Neuronal stem cell (in vitro differentiated cells): ENCODE measurements around the gene CDPF1.

ENCODE experiments used
- DNase-seq: peaks from one replicate; pipeline ENCODE4 v3.0.0-alpha.2; 2013; ENCODE audit warnings: low spot score
- H2AFZ ChIP-seq: one replicate; pipeline ENCODE4 v1.6.1; 2013; ENCODE audit warnings: mild to moderate bottlenecking, low read length, inconsistent platforms
- H2AK5ac ChIP-seq: 2 replicates; pipeline ENCODE4 v1.6.1; 2013; ENCODE audit warnings: low read depth, mild to moderate bottlenecking, inconsistent platforms, low read length, moderate library complexity, mixed read lengths
- H2BK120ac ChIP-seq: 2 replicates; pipeline ENCODE4 v1.6.1; 2013; ENCODE audit warnings: low read depth, mild to moderate bottlenecking, inconsistent platforms, low read length, moderate library complexity, mixed read lengths
- H2BK12ac ChIP-seq: one replicate; pipeline ENCODE4 v1.6.1; 2013; ENCODE audit warnings: low read length, inconsistent platforms
- H2BK15ac ChIP-seq: 2 replicates; pipeline ENCODE4 v1.6.1; 2013; ENCODE audit warnings: mild to moderate bottlenecking, low read length, inconsistent platforms, mixed read lengths
- H2BK5ac ChIP-seq: one replicate; pipeline ENCODE4 v1.6.1; 2013; ENCODE audit warnings: inconsistent platforms, mild to moderate bottlenecking, low read length, moderate library complexity
- H3K14ac ChIP-seq: one replicate; pipeline ENCODE4 v1.6.1; 2013; ENCODE audit warnings: low read length, inconsistent platforms
- H3K18ac ChIP-seq: 2 replicates; pipeline ENCODE4 v1.6.1; 2013; ENCODE audit warnings: low read length, inconsistent platforms
- H3K23ac ChIP-seq: 2 replicates; pipeline ENCODE4 v1.6.1; 2013; ENCODE audit warnings: low read depth, mild to moderate bottlenecking, mixed read lengths, low read length, inconsistent platforms; ENCODE audit not compliant: poor library complexity
- H3K27ac ChIP-seq: replicated peaks from 3 replicates; pipeline ENCODE4 v1.5.1; 2013; ENCODE audit warnings: low read length, inconsistent platforms
- H3K27me3 ChIP-seq, 3 experiments: 2 replicates each; pipeline ENCODE4 v1.6.1; 2013; ENCODE audit warnings: low read length in 3 of 3, mild to moderate bottlenecking in 2 of 3, inconsistent platforms in 1 of 3, low read depth in 1 of 3, mixed read lengths in 1 of 3, moderate library complexity in 1 of 3; ENCODE audit not compliant: control insufficient read depth in 3 of 3, insufficient read depth in 3 of 3
- H3K36me3 ChIP-seq, 2 donors: replicated peaks in 1 of 2; 2 replicates each; pipeline ENCODE4 v1.6.1; 2013; ENCODE audit warnings: low read length in 2 of 2; ENCODE audit not compliant: control insufficient read depth in 2 of 2, insufficient read depth in 2 of 2
- H3K4ac ChIP-seq: 2 replicates; pipeline ENCODE4 v1.6.1; 2013; ENCODE audit warnings: inconsistent platforms, mild to moderate bottlenecking, low read length, moderate library complexity
- H3K4me1 ChIP-seq, 2 donors: 1 replicate in 1 of 2; 2 replicates in 1 of 2; pipeline ENCODE4 v1.6.1; 2013; ENCODE audit warnings: low read length in 2 of 2, low read depth in 1 of 2; ENCODE audit not compliant: control insufficient read depth in 2 of 2, insufficient read depth in 1 of 2
- H3K4me2 ChIP-seq: one replicate; pipeline ENCODE4 v1.6.1; 2013; ENCODE audit warnings: mild to moderate bottlenecking, low read length, inconsistent platforms; ENCODE audit not compliant: insufficient read depth, poor library complexity, severe bottlenecking
- H3K4me3 ChIP-seq, 2 donors: 2 replicates each; pipeline ENCODE4 v1.5.1; 2013; ENCODE audit warnings: low read length in 2 of 2, mild to moderate bottlenecking in 2 of 2, inconsistent platforms in 1 of 2, moderate library complexity in 1 of 2
- H3K79me1 ChIP-seq: one replicate; pipeline ENCODE4 v1.6.1; 2013; ENCODE audit warnings: low read depth, mild to moderate bottlenecking, inconsistent platforms, low read length, moderate library complexity
- H3K9ac ChIP-seq: one replicate; pipeline ENCODE4 v1.6.1; 2013; ENCODE audit warnings: mild to moderate bottlenecking, low read depth, low read length, inconsistent platforms; ENCODE audit not compliant: poor library complexity
- H3K9me3 ChIP-seq, 2 donors: replicated peaks in 1 of 2; 2 replicates each; pipeline versions ENCODE3 to v1.6.1; 2013; ENCODE audit warnings: low read length in 2 of 2, mild to moderate bottlenecking in 2 of 2, inconsistent platforms in 1 of 2, low read depth in 1 of 2, mixed read lengths in 1 of 2, moderate library complexity in 1 of 2; ENCODE audit not compliant: control insufficient read depth in 2 of 2, insufficient read depth in 1 of 2
- H4K8ac ChIP-seq: one replicate; pipeline ENCODE4 v1.6.1; 2013; ENCODE audit warnings: low read depth, mild to moderate bottlenecking, inconsistent platforms, low read length, moderate library complexity
- H4K91ac ChIP-seq: one replicate; pipeline ENCODE4 v1.6.1; 2013; ENCODE audit warnings: low read length, low read depth, mild to moderate bottlenecking, inconsistent platforms; ENCODE audit not compliant: poor library complexity
- WGBS, 2 donors: extraction: QIAGEN DNeasy Blood & Tissue Kit; methylation state at CpG; one replicate each; pipeline ENCODE4 v1.1.7; 2013; ENCODE audit warnings: missing lambda C conversion rate in 2 of 2, mixed read lengths in 1 of 2; ENCODE audit not compliant: insufficient read length in 2 of 2, insufficient replicate concordance in 1 of 2; ENCODE audit errors: extremely low coverage in 2 of 2; 5-methylcytosine and 5-hydroxymethylcytosine counted together

The CDPF1 gene

GRCh38 chr22:46273432-46274148 is 23.5 kb upstream of the CDPF1 start:
- Histone ChIP-seq H3K14ac (no peak overlapping the region), H4K91ac (no peak overlapping the region), H2BK120ac (no peak overlapping the region), H3K27me3 (no peaks in the 10 kb centered on the region), H4K8ac (no peak overlapping the region), H3K9me3 (peaks cover 2 to 8% of the 10 kb centered on the region in 2 donors), H2BK12ac (no peak overlapping the region), H2BK15ac (no peak overlapping the region), H3K36me3 (peaks cover 21 to 77% of the 10 kb centered on the region in 2 donors), H2AFZ (no peak overlapping the region), H2AK5ac (no peak overlapping the region), H3K4me1 (no peaks in the 10 kb centered on the region), H2BK5ac (peak overlapping the region; percentile 59), H3K4me3 (peak overlapping the region in 1 of 2 donors; percentile 25), H3K23ac (peak overlapping the region; percentile 61), H3K27ac (no peak overlapping the region), H3K79me1 (no peaks in the 10 kb centered on the region), H3K9ac (no peak overlapping the region), H3K18ac (no peak overlapping the region), H3K4ac (no peak overlapping the region), H3K4me2 (no peak overlapping the region)
- no CpG with 5 or more reads among the region's 12 CpGs for WGBS, 2 donors
- no peak for DNase-seq

GRCh38 chr22:46272762-46273431 is 22.8 kb upstream of the CDPF1 start:
- H3K27me3 ChIP-seq, result no peaks in the 10 kb centered on the region
- H3K4ac ChIP-seq, result no peak overlapping the region
- peak overlapping the region; percentile 60 for H2AK5ac ChIP-seq
- H3K4me1 ChIP-seq, result peaks cover 0 to 2% of the 10 kb centered on the region in 2 donors
- H2BK120ac ChIP-seq, result no peak overlapping the region
- H3K14ac ChIP-seq, result no peak overlapping the region
- no peak overlapping the region for H3K18ac ChIP-seq
- H4K91ac ChIP-seq, result no peak overlapping the region
- no peak overlapping the region for H2BK5ac ChIP-seq
- no CpG with 5 or more reads among the region's 12 CpGs for WGBS, 2 donors
- peak overlapping the region; percentile 61 for H3K23ac ChIP-seq
- H2BK12ac ChIP-seq, result no peak overlapping the region
- no peak overlapping the region for H2BK15ac ChIP-seq
- H3K79me1 ChIP-seq, result no peaks in the 10 kb centered on the region
- no peak overlapping the region for H3K27ac ChIP-seq
- no peak overlapping the region for H4K8ac ChIP-seq
- H3K9ac ChIP-seq, result no peak overlapping the region
- H3K36me3 ChIP-seq, result peaks cover 17 to 70% of the 10 kb centered on the region in 2 donors
- H2AFZ ChIP-seq, result no peak overlapping the region
- H3K9me3 ChIP-seq, result peaks cover 1 to 8% of the 10 kb centered on the region in 2 donors
- H3K4me2 ChIP-seq, result no peak overlapping the region
- H3K4me3 ChIP-seq, result no peak overlapping the region
- DNase-seq, result no peak

- H4K8ac ChIP-seq, result no peak overlapping the region
- H3K4me2 ChIP-seq, result no peak overlapping the region
- H2BK12ac ChIP-seq, result no peak overlapping the region
- no peak overlapping the region for H2BK15ac ChIP-seq
- H3K4me1 ChIP-seq, result peaks cover 0 to 4% of the 10 kb centered on the region in 2 donors
- H2BK5ac ChIP-seq, result no peak overlapping the region
- no peak overlapping the region for H3K9ac ChIP-seq
- no peak overlapping the region for H2BK120ac ChIP-seq
- peaks cover 0 to 4% (median 0%) of the 10 kb centered on the region in 3 experiments for H3K27me3 ChIP-seq
- no peak overlapping the region for H3K23ac ChIP-seq
- no peak overlapping the region for H3K27ac ChIP-seq
- no peaks in the 10 kb centered on the region for H3K79me1 ChIP-seq
- H3K36me3 ChIP-seq, result peaks cover 17 to 66% of the 10 kb centered on the region in 2 donors
- H3K18ac ChIP-seq, result no peak overlapping the region
- no peak overlapping the region for H3K4me3 ChIP-seq
- no peak for DNase-seq
- H3K9me3 ChIP-seq, result peaks cover 0 to 8% of the 10 kb centered on the region in 2 donors
- no peak overlapping the region for H3K4ac ChIP-seq
- H4K91ac ChIP-seq, result no peak overlapping the region
- no peak overlapping the region for H2AK5ac ChIP-seq
- no CpG with 5 or more reads among the region's 8 CpGs for WGBS, 2 donors
- H2AFZ ChIP-seq, result no peak overlapping the region
- H3K14ac ChIP-seq, result no peak overlapping the region
These were observed 22.1 kb upstream of the CDPF1 start for GRCh38 chr22:46272196-46272595.

GRCh38 chr22:46269564-46269963 is 19.5 kb upstream of the CDPF1 start:
- no CpG with 5 or more reads among the region's 11 CpGs for WGBS, 2 donors
- H3K4me3 ChIP-seq, result no peak overlapping the region
- H3K9ac ChIP-seq, result no peak overlapping the region

More at GRCh38 chr22:46269564-46269963, 19.5 kb upstream of the CDPF1 start:
- H3K14ac ChIP-seq, result no peak overlapping the region
- no peak for DNase-seq
- no peak overlapping the region for H3K4ac ChIP-seq
- H3K27ac ChIP-seq, result no peak overlapping the region
- no peak overlapping the region for H2BK15ac ChIP-seq
- peak overlapping the region; percentile 71 for H2AK5ac ChIP-seq
- peaks cover 14 to 41% of the 10 kb centered on the region in 2 donors for H3K36me3 ChIP-seq
- H4K8ac ChIP-seq, result no peak overlapping the region
- no peak overlapping the region for H3K23ac ChIP-seq
- H3K4me1 ChIP-seq, result peaks cover 0 to 4% of the 10 kb centered on the region in 2 donors
- no peaks in the 10 kb centered on the region for H3K79me1 ChIP-seq
- no peak overlapping the region for H2BK5ac ChIP-seq
- H4K91ac ChIP-seq, result no peak overlapping the region
- H3K4me2 ChIP-seq, result no peak overlapping the region
- H3K18ac ChIP-seq, result no peak overlapping the region
- no peak overlapping the region for H2AFZ ChIP-seq
- H3K9me3 ChIP-seq, result peaks cover 2 to 20% of the 10 kb centered on the region in 2 donors
- H2BK120ac ChIP-seq, result no peak overlapping the region
- no peak overlapping the region for H2BK12ac ChIP-seq
- H3K27me3 ChIP-seq, result peaks cover 0 to 10% (median 5%) of the 10 kb centered on the region in 3 experiments
